HL-60/S4 treated with phorbol 12-myristate 13-acetate at 8.2 ng/mL for 4 days and 3 days (cell line): ENCODE data around the gene ST3GAL3.

Experiments used
- in situ Hi-C: fragments of 300-500 bp; cut with MboI; formaldehyde crosslinking; loops from 2 replicates; pipeline ENCODE4 v1.15.0; 2022; ENCODE audit warnings: low sequenced_read_pairs

The ST3GAL3 gene

DNA sequence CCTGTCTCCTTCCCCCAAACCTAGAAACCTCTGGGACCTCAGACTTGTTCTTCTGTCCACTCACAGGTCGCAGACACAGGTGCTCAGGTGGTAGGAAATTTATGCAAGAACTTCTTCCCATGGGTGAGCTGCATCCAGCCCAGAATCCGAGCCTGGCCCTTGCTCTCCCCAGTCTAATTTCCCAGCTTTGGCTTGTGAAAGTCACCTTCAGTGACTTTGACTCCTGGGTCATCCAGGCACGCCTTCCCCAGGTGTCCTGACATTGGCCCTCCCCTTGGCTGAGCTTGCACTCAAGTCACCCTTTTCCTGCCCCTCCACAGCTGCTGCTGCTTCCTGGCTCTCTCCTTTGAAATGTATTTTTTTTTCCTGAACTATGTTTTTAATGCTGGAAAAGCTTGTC, 246.0 kb downstream of the ST3GAL3 start:
- in situ Hi-C loops = no loop called here

DNA sequence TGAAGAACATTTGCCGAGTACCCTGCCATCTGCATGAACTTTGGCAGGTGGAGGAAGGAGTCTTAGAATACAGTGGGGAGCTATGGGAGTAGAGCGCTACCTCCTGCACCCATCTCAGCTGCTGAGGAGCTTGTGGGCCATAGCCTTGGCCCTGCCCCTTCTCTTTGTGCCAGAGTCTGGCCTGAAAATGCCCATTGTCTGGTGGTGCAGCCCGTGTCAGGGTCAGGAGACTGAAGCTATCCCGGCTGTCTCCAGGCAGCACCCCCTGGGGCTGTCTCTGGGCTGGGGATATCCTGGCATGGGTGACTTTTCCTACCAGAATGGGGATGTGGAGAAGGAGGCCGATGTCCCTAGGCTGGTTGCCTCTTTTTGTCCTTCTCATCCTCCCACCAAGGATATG, 246.7 kb downstream of the ST3GAL3 start:
- in situ Hi-C loops = no loop called here

DNA sequence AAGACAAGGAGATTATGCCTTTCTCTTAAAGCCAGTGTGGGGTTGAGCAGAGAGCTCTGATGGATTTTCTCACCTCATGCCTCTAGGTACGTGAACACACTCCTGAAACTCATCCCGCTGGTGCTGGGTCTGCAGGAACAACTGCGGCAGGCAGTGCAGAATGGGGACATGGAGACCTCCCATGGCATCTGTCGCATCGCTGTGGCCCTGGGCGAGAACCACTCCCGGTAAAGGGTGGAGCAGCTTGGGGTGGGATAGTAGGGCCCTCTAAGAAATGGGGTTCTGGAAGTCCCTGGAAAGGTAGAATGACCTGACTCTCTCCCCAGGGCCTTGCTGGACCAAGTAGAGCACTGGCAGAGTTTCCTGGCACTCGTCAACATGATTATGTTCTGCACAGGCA, 248.9 kb downstream of the ST3GAL3 start:
- in situ Hi-C loops = no loop called here

DNA sequence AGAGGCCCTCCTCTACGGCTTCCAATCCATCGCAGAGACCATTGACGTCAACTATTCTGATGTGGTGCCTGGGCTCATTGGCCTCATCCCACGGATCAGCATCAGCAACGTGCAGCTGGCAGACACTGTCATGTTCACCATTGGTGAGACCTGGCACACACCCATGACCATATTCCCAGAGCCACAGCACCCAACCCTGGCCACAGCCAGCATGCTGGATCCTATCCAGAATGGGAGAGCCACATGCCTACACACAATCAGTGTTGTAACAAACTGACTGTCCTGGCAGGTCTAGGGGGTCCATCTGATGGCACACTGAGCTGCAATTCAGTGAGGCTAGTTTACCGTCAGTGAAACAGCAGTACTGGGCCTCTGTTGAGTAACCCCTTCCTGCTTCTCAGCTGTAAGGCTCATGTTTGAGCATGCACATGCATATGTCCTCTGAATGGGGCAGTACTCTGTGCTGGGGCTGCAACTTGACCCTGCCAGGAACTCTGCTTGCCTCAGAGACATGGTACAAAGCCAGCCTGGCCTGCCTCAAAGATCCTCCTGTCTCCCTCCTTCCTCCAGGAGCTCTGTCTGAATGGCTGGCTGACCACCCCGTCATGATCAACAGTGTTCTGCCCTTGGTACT, 250.2 kb downstream of the ST3GAL3 start:
- in situ Hi-C loops = no loop called here

DNA sequence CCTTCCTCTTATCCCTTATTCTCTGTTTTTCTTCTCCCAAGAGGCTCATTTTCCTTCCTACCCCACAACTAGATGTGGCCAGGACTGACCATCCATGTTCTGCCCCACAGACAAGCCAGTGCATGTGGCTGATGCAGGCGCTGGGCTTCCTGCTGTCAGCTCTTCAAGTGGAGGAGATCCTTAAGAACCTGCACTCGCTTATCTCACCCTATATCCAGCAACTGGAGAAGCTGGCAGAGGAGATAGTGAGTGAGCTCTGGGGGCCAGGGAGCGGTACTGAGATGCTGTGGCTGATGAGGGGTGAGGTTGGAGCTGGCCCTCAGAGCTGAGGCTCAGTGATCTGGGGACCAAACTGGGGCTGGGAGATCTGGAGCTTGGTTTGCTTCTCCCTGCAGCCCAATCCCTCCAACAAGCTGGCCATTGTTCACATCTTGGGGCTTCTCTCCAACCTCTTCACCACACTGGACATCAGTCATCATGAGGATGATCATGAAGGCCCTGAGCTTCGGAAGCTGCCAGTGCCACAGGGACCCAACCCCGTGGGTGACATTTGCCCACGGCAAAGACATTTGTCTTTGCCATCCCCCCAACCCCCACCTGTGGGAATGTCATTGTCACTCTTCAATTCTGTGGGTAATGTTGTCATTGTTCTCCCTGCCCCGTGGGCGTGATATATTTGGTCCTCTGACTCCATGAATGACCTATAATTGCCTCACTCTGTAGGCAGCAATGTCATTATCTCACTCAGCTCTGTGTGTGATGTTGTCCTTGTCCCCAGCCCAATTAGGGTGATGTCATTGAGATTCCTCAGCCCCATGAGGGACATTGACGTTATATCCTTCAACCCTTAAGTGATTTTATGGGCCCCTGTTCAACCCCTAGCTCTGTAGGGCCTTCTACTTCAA, 251.3 kb downstream of the ST3GAL3 start:
- in situ Hi-C loops = no loop called here

DNA sequence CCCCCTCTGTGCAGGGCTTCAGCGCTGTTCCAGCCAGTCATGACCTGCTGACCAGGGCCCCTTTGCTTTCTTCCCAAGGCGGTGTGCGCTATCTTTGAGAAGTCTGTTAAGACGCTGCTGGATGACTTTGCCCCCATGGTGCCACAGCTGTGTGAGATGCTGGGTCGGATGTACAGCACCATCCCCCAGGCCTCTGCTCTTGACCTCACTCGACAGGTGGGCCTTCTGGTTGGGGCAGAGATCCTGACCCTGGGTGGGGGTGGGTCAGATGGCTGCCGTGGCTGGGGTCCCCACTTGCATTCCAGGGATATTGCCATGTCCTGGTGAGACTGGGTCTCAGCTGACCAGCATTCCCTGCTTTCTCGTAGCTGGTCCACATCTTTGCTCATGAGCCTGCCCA, 253.5 kb downstream of the ST3GAL3 start:
- in situ Hi-C loops = no loop called here

DNA sequence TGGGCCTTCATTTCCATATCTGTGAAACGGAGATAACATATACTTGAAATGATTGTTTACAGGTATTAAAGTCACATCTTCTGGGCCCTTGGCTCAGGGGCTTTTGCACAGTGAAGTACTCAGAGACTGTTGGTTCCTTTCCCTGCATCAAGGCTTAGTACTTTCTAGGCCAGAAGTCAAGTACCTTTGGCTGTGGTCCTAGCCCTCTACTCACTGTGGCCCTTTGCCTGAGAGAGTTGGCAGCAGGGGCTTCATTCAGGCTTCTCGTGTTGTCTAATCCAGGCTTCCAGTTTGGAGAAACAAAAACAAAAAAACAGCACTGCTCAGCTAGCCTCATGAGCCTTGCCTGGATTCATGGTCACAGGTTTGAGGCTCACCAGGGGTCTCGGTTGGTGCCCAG, 254.4 kb downstream of the ST3GAL3 start:
- in situ Hi-C loops = no loop called here

DNA sequence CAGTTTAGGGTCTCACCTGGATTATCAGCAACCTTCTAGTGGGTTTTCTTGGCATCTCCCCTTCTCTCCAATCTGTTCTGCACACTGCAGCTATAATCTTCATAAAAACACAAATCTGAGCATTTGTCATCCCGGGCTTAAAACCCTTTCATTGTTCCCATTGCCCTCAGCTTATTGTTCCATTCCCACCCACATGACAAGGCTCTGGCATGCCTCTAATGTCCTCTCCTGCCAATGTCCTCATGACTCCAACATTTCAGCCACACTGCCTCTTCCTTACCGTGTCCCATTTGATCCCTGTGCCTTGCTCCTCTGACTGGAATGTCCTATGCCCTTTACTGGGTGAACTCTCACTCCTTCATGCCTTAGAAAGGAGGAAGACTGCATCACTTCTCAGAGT, 255.0 kb downstream of the ST3GAL3 start:
- in situ Hi-C loops = no loop called here

DNA sequence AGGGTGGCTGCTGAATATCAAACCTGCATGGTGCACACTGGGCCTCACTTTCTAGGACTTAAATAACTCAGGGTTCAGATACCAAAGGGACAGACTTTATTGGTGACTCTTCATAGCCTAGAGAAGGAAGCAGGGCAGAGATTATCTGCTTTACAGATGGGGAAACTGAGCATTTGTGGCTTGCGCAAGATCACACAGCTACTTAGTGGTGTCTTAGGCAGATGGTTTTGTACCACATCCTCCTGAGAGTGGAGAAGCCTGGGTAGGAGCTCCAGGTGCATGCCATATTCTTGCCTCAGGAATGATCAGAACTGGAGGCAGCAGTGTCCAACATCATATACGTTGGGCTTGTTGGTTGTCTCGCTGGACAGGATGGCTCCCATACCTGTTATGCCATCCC, 255.7 kb downstream of the ST3GAL3 start:
- in situ Hi-C loops = no loop called here

DNA sequence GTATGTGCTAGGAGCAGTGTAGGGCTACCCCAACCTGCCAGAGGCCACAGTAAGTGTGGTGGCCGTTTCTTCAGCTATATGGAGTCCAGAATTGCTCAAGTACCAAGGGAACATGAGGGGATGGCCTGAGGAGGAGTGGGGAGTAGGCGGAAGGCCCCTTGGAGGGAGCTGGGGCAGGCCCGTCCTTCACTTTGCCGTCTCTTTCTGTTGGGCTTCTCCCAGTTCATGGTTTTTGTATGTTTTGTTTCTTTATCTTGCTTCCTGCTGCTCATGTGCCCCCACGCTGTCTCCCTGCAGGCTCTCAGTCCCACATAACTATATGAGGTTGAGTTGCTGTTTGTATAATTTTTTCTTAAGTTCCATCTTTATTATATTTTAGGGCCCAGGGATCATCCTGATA, 256.6 kb downstream of the ST3GAL3 start:
- in situ Hi-C loops = no loop called here

DNA sequence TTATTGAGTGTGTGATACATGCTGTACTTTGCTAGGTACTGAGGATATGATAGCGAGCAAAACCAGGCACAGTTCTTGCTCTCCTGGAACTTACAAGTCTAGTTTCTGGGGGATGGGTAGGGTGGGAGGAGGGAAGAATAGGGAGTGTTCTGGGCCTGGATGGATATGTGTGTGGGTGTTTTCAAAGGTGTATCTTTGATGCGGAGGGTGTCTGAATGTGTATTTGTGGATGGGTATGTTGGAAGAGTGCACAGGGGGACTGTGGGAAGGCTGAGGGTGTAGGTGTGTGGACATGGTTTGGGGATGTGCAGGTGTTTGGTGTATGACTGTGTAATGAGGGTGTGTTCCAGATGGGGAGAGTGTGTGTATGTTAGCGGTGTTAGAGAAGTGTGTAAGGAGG, 258.0 kb downstream of the ST3GAL3 start:
- in situ Hi-C loops = no loop called here

DNA sequence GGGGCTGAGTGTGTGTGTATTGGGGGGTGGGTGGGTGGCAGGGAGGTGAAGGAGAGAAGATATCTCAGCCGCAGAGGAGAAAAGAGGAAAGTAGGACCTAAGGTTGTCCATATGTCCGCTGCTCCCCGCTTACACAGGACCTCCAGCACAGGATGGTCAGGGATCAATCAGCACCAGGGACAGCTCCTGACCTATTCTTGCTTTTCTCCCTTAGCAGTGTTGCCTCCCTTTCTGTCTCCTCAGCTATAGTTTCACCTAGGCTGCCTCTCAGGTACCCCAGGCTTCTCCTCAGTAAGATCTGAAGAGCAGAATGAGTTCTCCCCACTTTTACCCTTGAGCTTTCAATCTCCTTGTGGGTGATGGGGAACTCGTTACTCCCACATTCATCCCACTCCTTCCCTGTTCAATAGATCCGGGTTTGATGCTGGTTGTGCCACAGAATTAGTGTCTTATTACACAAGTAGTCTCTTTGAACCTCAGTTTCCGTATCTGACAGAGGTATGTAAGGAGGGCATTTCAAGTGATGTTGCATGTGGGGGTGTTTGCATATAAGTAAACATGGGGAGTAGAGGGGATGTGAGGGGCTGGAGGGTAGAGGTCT, 261.1 kb downstream of the ST3GAL3 start:
- in situ Hi-C loops = no loop called here

DNA sequence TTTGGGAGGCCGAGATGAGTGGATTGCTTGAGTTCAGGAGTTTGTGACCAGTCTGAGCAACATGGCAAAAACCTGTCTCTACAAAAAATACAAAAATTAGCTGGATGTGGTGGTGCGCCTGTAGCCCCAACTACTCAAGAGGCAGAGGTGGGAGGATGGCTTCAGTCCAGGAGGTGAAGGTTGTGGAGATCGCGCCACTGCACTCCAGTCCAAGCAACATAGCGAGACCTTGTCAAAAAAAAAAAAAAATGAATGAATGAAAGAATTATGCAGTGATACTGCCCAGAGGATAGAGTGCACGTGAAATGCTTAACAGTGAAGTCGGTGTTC, 262.0 kb downstream of the ST3GAL3 start:
- in situ Hi-C loops = no loop called here

DNA sequence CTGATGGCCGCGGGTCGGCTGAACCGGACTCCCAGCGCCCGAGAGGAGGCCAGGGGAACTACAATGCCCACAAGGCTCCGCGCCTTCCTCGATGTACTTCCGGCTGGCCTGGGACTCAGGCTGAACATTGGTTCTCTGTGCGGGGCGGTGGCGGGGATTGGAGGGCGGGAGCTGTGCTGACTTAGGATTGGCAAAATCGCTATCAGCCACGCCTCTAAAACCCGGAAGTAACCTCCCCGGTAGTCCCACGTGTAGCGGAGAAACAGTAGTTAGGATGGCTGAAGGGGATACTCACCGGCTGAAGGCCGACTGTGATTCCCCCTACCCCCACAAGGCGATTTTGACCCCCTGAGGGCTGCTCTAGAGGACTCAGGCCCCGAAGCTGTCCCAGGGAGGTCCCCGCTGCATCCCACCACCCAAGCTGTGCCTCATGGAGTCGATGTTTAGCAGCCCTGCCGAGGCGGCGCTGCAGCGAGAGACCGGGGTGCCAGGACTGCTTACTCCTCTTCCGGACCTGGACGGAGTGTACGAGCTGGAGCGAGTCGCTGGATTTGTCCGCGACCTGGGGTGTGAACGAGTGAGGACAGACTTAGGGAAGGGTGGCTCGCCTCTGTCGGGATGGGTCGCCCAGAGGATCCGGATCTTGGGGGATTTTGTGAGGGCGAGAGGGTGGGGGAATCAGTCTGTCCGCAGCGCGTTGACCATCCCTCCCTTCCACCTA, 262.6 kb downstream of the ST3GAL3 start, which contains the start of gene DPH2:
TSS of gene DPH2 (plus strand) at position 265 of the 721 bp plus-strand sequence. CDS start at position 431, 166 bp downstream.
- in situ Hi-C loops = no loop called here

DNA sequence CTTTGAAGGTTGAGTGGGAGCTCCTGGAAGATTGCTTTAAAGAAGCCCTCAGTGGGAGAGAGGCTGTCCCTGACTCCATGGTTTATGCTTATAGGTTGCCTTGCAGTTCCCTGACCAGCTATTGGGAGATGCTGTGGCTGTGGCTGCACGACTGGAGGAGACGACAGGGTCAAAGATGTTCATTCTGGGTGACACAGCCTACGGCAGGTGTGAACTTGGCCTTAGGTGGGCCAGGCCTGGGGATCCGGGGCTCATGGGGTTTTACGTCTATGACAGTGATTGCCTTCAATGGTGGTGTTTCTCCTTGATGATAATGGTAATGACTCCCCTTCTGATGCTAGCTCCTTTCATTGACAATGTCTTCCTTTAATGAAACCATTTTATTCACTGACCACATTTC, 263.2 kb downstream of the ST3GAL3 start:
- in situ Hi-C loops = no loop called here

DNA sequence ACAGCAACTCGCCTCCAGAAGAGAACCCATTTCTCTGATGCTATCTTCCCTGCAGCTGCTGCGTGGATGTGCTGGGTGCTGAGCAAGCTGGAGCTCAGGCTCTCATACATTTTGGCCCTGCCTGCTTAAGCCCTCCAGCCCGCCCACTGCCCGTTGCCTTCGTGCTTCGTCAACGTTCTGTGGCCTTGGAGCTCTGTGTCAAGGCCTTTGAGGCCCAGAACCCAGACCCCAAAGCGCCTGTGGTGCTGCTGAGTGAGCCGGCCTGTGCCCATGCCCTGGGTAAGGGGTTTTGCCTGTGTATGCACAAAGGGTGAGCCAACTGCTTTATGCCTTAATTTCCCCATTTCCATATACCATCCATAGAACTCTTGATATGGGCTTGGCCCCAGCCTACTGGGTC, 263.6 kb downstream of the ST3GAL3 start:
- in situ Hi-C loops = no loop called here

DNA sequence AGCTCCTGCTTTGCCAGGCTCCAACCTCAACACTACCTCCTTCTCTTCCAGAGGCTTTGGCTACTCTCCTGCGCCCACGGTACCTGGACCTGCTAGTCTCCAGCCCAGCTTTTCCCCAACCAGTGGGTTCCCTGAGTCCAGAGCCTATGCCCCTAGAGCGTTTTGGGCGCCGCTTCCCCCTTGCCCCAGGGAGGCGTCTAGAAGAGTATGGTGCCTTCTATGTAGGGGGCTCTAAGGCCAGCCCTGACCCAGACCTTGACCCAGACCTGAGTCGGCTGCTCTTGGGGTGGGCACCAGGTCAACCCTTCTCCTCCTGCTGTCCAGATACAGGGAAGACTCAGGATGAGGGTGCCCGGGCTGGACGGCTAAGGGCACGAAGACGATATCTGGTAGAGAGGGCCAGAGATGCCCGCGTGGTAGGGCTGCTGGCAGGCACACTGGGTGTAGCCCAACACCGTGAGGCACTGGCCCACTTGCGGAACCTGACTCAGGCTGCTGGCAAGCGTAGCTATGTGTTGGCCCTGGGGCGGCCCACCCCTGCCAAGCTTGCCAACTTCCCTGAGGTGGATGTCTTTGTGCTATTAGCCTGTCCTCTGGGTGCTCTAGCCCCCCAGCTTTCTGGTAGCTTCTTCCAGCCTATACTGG, 264.1 kb downstream of the ST3GAL3 start:
- in situ Hi-C loops = no loop called here

DNA sequence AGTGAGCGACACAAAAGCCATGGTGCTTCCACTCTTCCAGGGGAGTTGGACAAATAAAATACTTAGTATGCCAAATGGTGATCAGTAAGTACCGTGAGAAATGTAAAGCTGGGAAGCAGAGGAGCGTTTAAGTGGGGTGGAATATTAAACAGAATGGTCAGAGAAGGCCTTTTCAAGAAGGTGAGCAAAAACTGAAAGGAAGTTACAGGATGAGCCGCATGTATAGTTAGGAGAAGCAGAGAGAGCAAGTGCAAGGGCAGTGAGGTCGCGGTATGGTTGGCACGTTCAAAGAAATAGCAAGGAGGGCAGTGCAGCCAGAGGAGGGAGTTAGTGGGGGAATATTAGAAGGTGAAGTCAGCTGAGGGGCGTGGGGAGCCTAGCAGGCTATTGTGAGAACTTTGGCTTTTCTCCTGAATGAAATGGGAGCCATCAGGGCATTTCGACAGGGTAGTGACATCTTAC, 266.7 kb downstream of the ST3GAL3 start:
- in situ Hi-C loops = no loop called here

DNA sequence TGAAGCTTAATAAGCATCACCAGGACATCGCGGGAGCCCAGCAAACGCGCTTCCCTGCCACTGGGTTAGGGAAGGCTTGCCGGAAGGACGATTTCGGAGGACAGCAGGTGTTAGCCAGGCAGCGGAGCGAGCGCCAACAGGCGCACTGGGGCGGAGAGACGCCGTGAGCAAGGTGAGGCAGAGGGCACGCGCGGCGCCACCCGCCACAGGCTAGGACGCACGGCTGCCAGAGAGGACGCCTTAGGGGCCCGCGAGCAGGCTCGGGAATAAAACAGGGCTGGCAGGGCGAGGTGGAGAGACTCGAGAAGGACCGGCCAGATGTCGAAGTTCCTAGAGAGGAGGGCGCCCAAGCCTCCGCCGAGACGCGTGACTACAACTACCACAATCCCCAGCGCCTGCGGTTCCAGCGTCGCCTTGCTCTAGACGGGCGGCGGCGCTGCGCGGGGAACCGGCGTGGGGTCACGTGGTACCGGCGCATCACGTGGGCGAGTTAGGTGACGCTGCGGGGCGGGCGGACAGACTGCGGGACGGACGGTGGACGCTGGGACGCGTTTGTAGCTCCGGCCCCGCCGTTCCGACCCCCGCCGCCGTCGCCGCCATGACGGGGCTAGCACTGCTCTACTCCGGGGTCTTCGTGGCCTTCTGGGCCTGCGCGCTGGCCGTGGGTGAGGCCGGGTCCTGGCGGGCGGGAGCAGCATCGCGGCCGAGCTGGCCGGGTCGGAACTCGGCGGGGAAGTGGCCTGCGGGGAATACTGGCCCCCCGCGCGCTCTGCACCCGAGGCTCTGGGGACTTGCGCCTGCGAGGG, 267.3 kb downstream of the ST3GAL3 start, which contains the start of gene ATP6V0B:
TSS of gene ATP6V0B (plus strand) at position 518 of the 806 bp plus-strand sequence. CDS start at position 599, 81 bp downstream.
- in situ Hi-C loops = no loop called here
